Testis (tissue), 3 donors: ENCODE data around the gene SMTNL2. TPM values are rescaled to one million over a fixed set of nuclear protein-coding genes. Genes with fewer than 3 reads are reported as not detected.
A peak's percentile ranks its signal among the peaks of the same experiment; 100 is the strongest.

ENCODE experiments used
- DNase-seq: peaks from one replicate; pipeline ENCODE4 v3.0.0-alpha.2; 2019
- H3K27ac ChIP-seq, 2 donors: fragments of 200-600 bp; sonication (generic); one replicate each; pipeline ENCODE4 v1.5.1; 2019
- H3K27me3 ChIP-seq: fragments of 200-600 bp; sonication (generic); one replicate; pipeline ENCODE4 v1.5.1; 2019
- H3K36me3 ChIP-seq: fragments of 200-600 bp; sonication (generic); one replicate; pipeline ENCODE4 v1.5.1; 2017; ENCODE audit warnings: low read depth; ENCODE audit errors: missing control alignments
- H3K4me1 ChIP-seq: fragments of 200-600 bp; sonication (generic); one replicate; pipeline ENCODE4 v1.5.1; 2019
- H3K4me3 ChIP-seq, 2 donors: fragments of 200-600 bp; sonication (generic); one replicate each; pipeline ENCODE4 v1.5.1; 2017 to 2019
- H3K9me3 ChIP-seq: fragments of 200-600 bp; sonication (generic); one replicate; pipeline ENCODE4 v1.5.1; 2017
- CTCF ChIP-seq, 3 experiments: fragments of 450-650 bp in 2 of 3; fragments of 200-600 bp in 1 of 3; sonication (generic) in 1 of 3; IDR thresholded peaks; one replicate each; pipeline ENCODE4 v1.5.1; 2016 to 2019; ENCODE audit warnings: antibody characterized with exemption in 3 of 3, mild to moderate bottlenecking in 2 of 3, moderate library complexity in 1 of 3
- POLR2A ChIP-seq: fragments of 450-650 bp; IDR thresholded peaks from one replicate; pipeline ENCODE4 v1.6.1; 2017; ENCODE audit warnings: antibody characterized with exemption, mild to moderate bottlenecking, moderate library complexity
- WGBS, 2 donors: methylation state at CpG; one replicate each; pipeline ENCODE4 v1.1.5; 2018; 5-methylcytosine and 5-hydroxymethylcytosine counted together
- intact Hi-C: fragments of 100-400 bp; cut with DNase I; formaldehyde crosslinking; loops from one replicate; pipeline ENCODE4 v1.15.1; 2023; ENCODE audit warnings: low total_unique reads
- polyA plus RNA-seq: library from polyadenylated mRNA; stranded (reverse); fragments of 350-450 nt; fragmentation: Illumina TruSeq; extraction: RNeasy Lipid Tissue Mini Kit (QIAGEN cat#74804); gene quantifications from one replicate; pipeline ENCODE4 v1.2.3, GENCODE V29; 2014; ENCODE audit warnings: low read depth, low replicate concordance; ENCODE audit not compliant: insufficient read depth
- total RNA-seq, 2 donors: library from RNA; depleted of rRNA; stranded (reverse); fragments of >200 nt; gene quantifications; one replicate each; pipeline ENCODE4 v1.2.3, GENCODE V29; 2016

Gene SMTNL2
- total and polyA plus RNA-seq, 3 donors from 2014 or later = 2.6 to 6.9 (median 4.3) TPM

GRCh38 chr17:4582101-4582501 lies 2.2 kb upstream of the SMTNL2 start:
- no peak for DNase-seq
- Histone ChIP-seq H3K27ac (no peak overlapping the region), H3K27me3 (no peaks in the 10 kb centered on the region), H3K4me3 (no peak overlapping the region), H3K4me1 (peaks cover 11% of the 10 kb centered on the region), H3K36me3 (no peaks in the 10 kb centered on the region), H3K9me3 (no peaks in the 10 kb centered on the region)
- WGBS, 2 donors = 59 to 73% methylated on average over 4 to 7 of the region's 7 CpGs
- no peak for TF ChIP-seq CTCF (IDR thresholded peaks at IDR 0.05)
- TF ChIP-seq POLR2A = no peak
- intact Hi-C loops = no loop called here

- Histone ChIP-seq H3K9me3 (no peaks in the 10 kb centered on the region), H3K27ac (no peak overlapping the region), H3K36me3 (no peaks in the 10 kb centered on the region), H3K4me1 (peaks cover 6% of the 10 kb centered on the region), H3K4me3 (no peak overlapping the region), H3K27me3 (no peaks in the 10 kb centered on the region)
- intact Hi-C loops = no loop called here
- no peak for DNase-seq
- TF ChIP-seq CTCF (IDR thresholded peaks at IDR 0.05) = no peak
- TF ChIP-seq POLR2A = no peak
- 87 to 94% methylated on average over 7 to 8 of the region's 8 CpGs for WGBS, 2 donors
Observed at GRCh38 chr17:4582691-4583090, 1.6 kb upstream of the SMTNL2 start.

- no peaks in the 10 kb centered on the region for H3K27me3 ChIP-seq
- TF ChIP-seq POLR2A (no peak), CTCF (IDR thresholded peaks at IDR 0.05) (no peak)
Observed at GRCh38 chr17:4583206-4583605, 1.1 kb upstream of the SMTNL2 start.

DNA sequence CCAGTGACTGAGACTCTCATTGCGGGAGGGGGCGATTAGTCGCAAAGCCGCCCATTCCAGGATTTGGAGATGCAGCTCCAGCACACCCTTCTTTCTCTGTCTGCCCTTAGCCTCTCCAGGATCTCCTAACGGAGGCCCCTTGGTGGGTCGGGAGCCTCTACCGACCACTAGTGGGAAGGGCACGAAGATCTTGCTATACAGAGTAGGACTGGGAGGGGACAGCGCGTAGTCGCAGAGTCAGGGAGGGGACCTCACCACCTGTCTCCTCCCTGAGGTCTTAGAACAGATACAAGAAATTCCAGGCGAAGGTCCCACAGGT lies 588 bp upstream of the SMTNL2 start:
- TF ChIP-seq CTCF (IDR thresholded peaks at IDR 0.05) (no peak), POLR2A (no peak)
- Histone ChIP-seq H3K4me1 (peaks cover 6% of the 10 kb centered on the region), H3K4me3 (peak overlapping the region; percentile 44 to 54), H3K9me3 (no peaks in the 10 kb centered on the region), H3K36me3 (no peaks in the 10 kb centered on the region), H3K27ac (no peak overlapping the region), H3K27me3 (no peaks in the 10 kb centered on the region)
- intact Hi-C loops = no loop called here
- 16 to 30% methylated on average over 12 of the region's 12 CpGs for WGBS, 2 donors
- DNase-seq = no peak

More at GRCh38 chr17:4583206-4583605, 1.1 kb upstream of the SMTNL2 start:
- Histone ChIP-seq H3K27ac (no peak overlapping the region), H3K4me1 (peaks cover 6% of the 10 kb centered on the region), H3K9me3 (no peaks in the 10 kb centered on the region), H3K36me3 (no peaks in the 10 kb centered on the region), H3K4me3 (no peak overlapping the region)
- intact Hi-C loops = no loop called here
- 74 to 90% methylated on average over 3 of the region's 3 CpGs for WGBS, 2 donors
- DNase-seq = no peak

DNA sequence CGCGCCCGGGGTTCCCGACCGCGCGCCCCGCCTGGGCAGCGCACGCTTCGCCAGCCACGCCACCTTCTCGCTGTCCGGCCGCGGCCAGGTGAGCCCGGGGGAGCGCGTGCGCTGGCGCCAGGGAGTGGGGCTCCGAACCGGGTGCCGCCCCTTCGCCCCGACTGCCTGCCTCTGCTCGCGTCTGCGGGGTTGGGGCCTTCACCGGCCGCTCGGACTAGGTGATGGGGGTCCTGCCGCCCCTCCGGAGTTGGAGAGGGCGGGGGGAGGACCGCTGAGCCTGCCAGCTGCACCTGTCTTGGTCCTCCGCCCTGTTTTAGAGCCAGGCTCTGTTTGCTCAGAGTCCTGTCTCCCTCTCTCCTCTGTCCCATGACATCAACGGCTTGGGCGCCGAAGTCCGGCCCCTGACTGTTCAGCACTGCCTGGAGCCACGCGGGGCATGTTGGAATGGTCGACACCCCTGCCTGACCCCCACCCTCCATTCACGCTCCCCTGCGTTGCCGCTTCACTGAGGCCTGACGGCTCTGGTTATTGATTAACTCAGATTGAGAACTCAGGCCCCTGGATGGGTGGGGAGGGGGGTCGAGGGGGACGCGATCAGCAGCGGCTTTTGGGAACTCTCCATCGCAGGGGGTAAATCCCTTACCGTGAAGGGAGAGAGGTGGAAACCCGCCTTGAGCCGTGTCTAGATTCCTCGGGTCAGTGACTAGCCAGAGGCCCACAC lies 748 bp downstream of the SMTNL2 start:
- H3K27ac ChIP-seq = no peak overlapping the region
- intact Hi-C loops = no loop called here

More for the DNA sequence above, 748 bp downstream of the SMTNL2 start:
- no peak for DNase-seq
- no peaks in the 10 kb centered on the region for H3K36me3 ChIP-seq
- TF ChIP-seq POLR2A (no peak), CTCF (IDR thresholded peaks at IDR 0.05) (no peak)
- 31 to 37% methylated on average over 20 to 28 of the region's 57 CpGs for WGBS, 2 donors
- peak overlapping the region; percentile 12 to 44 for H3K4me3 ChIP-seq
- no peaks in the 10 kb centered on the region for H3K9me3 ChIP-seq
- H3K27me3 ChIP-seq = no peaks in the 10 kb centered on the region
- H3K4me1 ChIP-seq = peaks cover 6% of the 10 kb centered on the region
